Brain microvascular endothelial cell (primary cell): ENCODE measurements around the gene MAP7D3.
"Not testable (repeated sequence)": the region's sequence is repeated elsewhere in the genome, so short reads cannot be mapped to it uniquely, and the experiment has no call there.

Experiments
- DNase-seq: peaks from one replicate; pipeline ENCODE4 v3.0.0-alpha.2; 2020
- H3K27ac ChIP-seq: fragments of 250-450 bp; sonication (Bioruptor Pico); 2 replicates; pipeline ENCODE4 v1.5.1; 2020; ENCODE audit warnings: mild to moderate bottlenecking, moderate library complexity
- H3K27me3 ChIP-seq: fragments of 250-450 bp; sonication (Bioruptor Pico); replicated peaks from 2 replicates; pipeline ENCODE4 v1.5.1; 2020; ENCODE audit warnings: mild to moderate bottlenecking
- H3K36me3 ChIP-seq: fragments of 250-450 bp; sonication (Bioruptor Pico); replicated peaks from 2 replicates; pipeline ENCODE4 v1.5.1; 2020; ENCODE audit warnings: mild to moderate bottlenecking
- H3K4me3 ChIP-seq: 2 replicates; pipeline ENCODE4 v1.5.1; 2011; ENCODE audit warnings: low read depth, mild to moderate bottlenecking, control low read depth, low read length, moderate library complexity
- in situ Hi-C: cut with HindIII; loops from 2 replicates; pipeline ENCODE4 v1.10.0; 2017; ENCODE audit warnings: low sequenced_read_pairs, low pct_ligation_motif_present
- TF ChIP-seq, protein P1 (sequence below): IDR thresholded peaks from 2 replicates; pipeline ENCODE4 v1.5.1; 2011; ENCODE audit warnings: low read depth, mild to moderate bottlenecking, moderate library complexity, low read length, control low read depth, inconsistent platforms; ENCODE audit errors: missing control alignments

The MAP7D3 gene, protein sequence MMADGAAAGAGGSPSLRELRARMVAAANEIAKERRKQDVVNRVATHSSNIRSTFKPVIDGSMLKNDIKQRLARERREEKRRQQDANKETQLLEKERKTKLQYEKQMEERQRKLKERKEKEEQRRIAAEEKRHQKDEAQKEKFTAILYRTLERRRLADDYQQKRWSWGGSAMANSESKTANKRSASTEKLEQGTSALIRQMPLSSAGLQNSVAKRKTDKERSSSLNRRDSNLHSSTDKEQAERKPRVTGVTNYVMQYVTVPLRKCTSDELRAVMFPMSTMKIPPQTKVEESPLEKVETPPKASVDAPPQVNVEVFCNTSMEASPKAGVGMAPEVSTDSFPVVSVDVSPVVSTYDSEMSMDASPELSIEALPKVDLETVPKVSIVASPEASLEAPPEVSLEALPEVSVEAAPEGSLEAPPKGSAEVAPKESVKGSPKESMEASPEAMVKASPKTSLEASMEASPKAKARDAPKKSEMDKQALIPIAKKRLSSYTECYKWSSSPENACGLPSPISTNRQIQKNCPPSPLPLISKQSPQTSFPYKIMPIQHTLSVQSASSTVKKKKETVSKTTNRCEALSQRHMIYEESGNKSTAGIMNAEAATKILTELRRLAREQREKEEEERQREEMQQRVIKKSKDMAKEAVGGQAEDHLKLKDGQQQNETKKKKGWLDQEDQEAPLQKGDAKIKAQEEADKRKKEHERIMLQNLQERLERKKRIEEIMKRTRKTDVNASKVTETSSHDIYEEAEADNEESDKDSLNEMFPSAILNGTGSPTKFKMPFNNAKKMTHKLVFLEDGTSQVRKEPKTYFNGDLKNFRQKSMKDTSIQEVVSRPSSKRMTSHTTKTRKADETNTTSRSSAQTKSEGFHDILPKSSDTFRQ

GRCh38 chrX:136251041-136251991 lies at the start of gene MAP7D3:
MAP7D3 (minus strand) TSS chrX:136251400; CDS start chrX:136251358, 42 bp downstream.
- H3K27ac ChIP-seq: peak within 1 kb of the TSS; percentile 69
- H3K36me3 ChIP-seq: no peaks in the 10 kb centered on the region
- H3K27me3 ChIP-seq: no peaks in the 10 kb centered on the region
- DNase-seq: no peak
- in situ Hi-C loops: no loop called here
- peak within 1 kb of the TSS; percentile 63 for H3K4me3 ChIP-seq
- TF ChIP-seq, protein P1, sequence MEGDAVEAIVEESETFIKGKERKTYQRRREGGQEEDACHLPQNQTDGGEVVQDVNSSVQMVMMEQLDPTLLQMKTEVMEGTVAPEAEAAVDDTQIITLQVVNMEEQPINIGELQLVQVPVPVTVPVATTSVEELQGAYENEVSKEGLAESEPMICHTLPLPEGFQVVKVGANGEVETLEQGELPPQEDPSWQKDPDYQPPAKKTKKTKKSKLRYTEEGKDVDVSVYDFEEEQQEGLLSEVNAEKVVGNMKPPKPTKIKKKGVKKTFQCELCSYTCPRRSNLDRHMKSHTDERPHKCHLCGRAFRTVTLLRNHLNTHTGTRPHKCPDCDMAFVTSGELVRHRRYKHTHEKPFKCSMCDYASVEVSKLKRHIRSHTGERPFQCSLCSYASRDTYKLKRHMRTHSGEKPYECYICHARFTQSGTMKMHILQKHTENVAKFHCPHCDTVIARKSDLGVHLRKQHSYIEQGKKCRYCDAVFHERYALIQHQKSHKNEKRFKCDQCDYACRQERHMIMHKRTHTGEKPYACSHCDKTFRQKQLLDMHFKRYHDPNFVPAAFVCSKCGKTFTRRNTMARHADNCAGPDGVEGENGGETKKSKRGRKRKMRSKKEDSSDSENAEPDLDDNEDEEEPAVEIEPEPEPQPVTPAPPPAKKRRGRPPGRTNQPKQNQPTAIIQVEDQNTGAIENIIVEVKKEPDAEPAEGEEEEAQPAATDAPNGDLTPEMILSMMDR: no peak

DNA sequence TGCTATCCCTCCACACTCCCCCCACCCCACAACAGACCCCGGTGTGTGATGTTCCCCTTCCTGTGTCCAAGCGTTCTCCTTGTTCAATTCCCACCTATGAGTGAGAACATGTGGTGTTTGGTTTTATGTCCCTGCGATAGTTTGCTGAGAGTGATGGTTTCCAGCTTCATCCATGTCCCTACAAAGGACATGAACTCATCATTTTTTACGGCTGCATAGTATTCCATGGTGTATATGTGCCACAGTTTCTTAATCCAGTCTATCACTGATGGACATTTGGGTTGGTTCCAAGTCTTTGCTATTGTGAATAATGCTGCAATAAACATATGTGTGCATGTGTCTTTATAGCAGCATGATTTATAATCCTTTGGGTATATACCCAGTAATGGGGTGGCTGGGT lies 49.5 kb upstream of the MAP7D3 start, which contains the start of gene ADGRG4:
TSS of gene ADGRG4 (plus strand) at position 243 of the 400 bp plus-strand sequence. CDS start 7,815 bp downstream, outside the sequence.
- H3K4me3 ChIP-seq, H3K27ac ChIP-seq, H3K36me3 ChIP-seq, DNase-seq, in situ Hi-C loops, H3K27me3 ChIP-seq: not testable (repeated sequence)

DNA sequence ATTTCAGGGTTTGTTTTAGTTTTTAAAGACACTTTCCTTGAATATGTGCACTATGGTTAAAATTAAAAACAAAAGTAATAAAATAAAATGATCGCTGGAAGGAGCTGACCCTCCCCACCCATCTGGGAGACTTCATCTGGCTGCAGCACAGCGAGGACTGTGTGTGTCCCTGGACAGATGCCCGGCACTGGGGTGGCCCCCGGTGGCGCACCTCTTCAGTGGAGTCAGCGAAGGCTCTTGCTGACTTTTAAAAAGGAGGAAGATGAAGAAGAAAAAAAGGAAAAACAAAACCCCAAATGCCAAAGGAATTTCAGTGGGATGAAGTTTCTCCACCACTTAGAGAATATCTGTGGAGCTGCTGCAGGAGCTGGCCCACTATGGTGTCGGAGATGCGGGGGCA lies 44.2 kb upstream of the MAP7D3 start:
- DNase-seq: no peak
- in situ Hi-C loops: no loop called here
- H3K27me3 ChIP-seq: no peaks in the 10 kb centered on the region
- TF ChIP-seq, protein P1: no peak
- no peaks in the 10 kb centered on the region for H3K36me3 ChIP-seq
- H3K4me3 ChIP-seq: no peak overlapping the region
- H3K27ac ChIP-seq: no peak overlapping the region

- H3K36me3 ChIP-seq: no peaks in the 10 kb centered on the region
- in situ Hi-C loops: no loop called here
- H3K27ac ChIP-seq: no peak overlapping the region
- TF ChIP-seq, protein P1: no peak
- DNase-seq: no peak
- H3K4me3 ChIP-seq: no peak overlapping the region
- no peaks in the 10 kb centered on the region for H3K27me3 ChIP-seq
Measured at GRCh38 chrX:136292656-136293055, 41.5 kb upstream of the MAP7D3 start.

DNA sequence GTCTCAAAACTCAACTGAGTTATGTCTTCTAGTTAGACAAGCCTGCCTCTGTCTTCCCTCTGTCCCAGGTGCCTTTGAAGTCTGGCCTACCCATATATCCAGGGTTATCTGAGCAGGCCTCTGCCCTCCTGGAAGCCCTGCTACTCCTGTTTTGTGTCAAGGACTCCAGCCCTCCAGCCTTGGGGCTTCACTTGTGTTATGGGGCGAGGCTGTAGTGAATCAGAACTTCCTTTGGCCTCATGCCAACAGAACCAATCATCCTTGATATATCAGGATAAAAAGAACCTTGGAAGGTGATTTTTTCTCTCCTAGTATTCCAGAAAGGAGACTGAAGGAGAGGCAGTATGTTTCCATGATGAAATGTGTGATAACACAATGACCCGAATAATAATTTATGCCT lies 40.6 kb upstream of the MAP7D3 start:
- Histone ChIP-seq H3K36me3 (no peaks in the 10 kb centered on the region), H3K27ac (no peak overlapping the region), H3K4me3 (no peak overlapping the region), H3K27me3 (no peaks in the 10 kb centered on the region)
- DNase-seq: no peak
- TF ChIP-seq, protein P1: no peak
- in situ Hi-C loops: no loop called here

- H3K36me3 ChIP-seq, H3K4me3 ChIP-seq, H3K27ac ChIP-seq, H3K27me3 ChIP-seq, in situ Hi-C loops, DNase-seq: not testable (repeated sequence)
Measured at GRCh38 chrX:136286375-136286774, 35.2 kb upstream of the MAP7D3 start.
